Esophagus muscularis mucosa (tissue), 4 donors: Measurements from ENCODE around the gene NMUR1.

Source experiments
- CTCF ChIP-seq, 3 experiments: fragments of 200-600 bp in 2 of 3; fragments of 450-650 bp in 1 of 3; sonication (generic) in 2 of 3; IDR thresholded peaks; one replicate each; pipeline ENCODE4 v1.5.1; 2017 to 2019; ENCODE audit warnings: antibody characterized with exemption in 3 of 3, mild to moderate bottlenecking in 2 of 3, moderate library complexity in 1 of 3
- EP300 ChIP-seq: sonication (generic); formaldehyde crosslinking; IDR thresholded peaks from one replicate; pipeline ENCODE4 v1.6.1; 2017; ENCODE audit warnings: antibody characterized with exemption
- POLR2A ChIP-seq: fragments of 450-650 bp; IDR thresholded peaks from one replicate; pipeline ENCODE4 v1.6.1; 2017; ENCODE audit warnings: antibody characterized with exemption, moderate library complexity, mild to moderate bottlenecking, low read depth

DNA sequence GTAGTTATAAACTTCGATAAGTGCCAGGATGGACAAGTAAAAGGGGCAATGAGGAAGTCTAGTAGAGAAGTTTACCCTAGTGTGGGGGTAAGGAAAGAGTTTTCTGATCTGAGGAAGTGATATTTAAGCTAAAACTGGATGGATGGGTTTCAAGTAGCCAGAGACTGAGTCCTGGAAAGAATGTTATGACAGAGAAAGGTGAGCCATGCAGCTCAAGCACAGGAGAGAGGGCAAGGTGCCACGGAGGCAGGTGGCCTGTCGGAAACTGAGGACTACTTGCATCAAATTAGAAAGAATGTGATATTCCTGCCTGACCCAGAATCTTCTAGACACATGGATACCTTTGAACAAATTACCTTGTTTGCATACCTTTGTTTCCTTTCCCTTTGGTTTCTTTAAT lies 26.5 kb downstream of the NMUR1 start:
- TF ChIP-seq POLR2A (no peak), CTCF (IDR thresholded peaks at IDR 0.05) (no peak), EP300 (no peak)
